HG03097 (cell line): ENCODE data around the gene ITGA2B.
"Not testable (repeated sequence)": the region's sequence is repeated elsewhere in the genome, so short reads cannot be mapped to it uniquely, and the experiment has no call there.

Experiments
- ATAC-seq: cut with Tn5 transposase; IDR thresholded peaks from one replicate; pipeline ENCODE4 v1.9.1; 2021; ENCODE audit not compliant: unreplicated experiment, low FRiP score

Gene ITGA2B

GRCh38 chr17:44394112-44394511, 4.7 kb upstream of the ITGA2B start:
- not testable (repeated sequence) for ATAC-seq

GRCh38 chr17:44390250-44390870, 911 bp upstream of the ITGA2B start:
- ATAC-seq: no peak

GRCh38 chr17:44389723-44390202, 314 bp upstream of the ITGA2B start:
- no peak for ATAC-seq

GRCh38 chr17:44387804-44388203, 1.6 kb downstream of the ITGA2B start:
- no peak for ATAC-seq

GRCh38 chr17:44386182-44386525, 3.3 kb downstream of the ITGA2B start:
- ATAC-seq: no peak

GRCh38 chr17:44385287-44386181, 3.9 kb downstream of the ITGA2B start:
- ATAC-seq: no peak

- no peak for ATAC-seq
Observed at GRCh38 chr17:44384823-44385286, 4.6 kb downstream of the ITGA2B start.

- ATAC-seq: no peak
Observed at GRCh38 chr17:44384281-44384822, 5.1 kb downstream of the ITGA2B start.

- no peak for ATAC-seq
Observed at GRCh38 chr17:44383861-44384260, 5.6 kb downstream of the ITGA2B start.

- no peak for ATAC-seq
Observed at GRCh38 chr17:44383363-44383762, 6.1 kb downstream of the ITGA2B start.

- no peak for ATAC-seq
Observed at GRCh38 chr17:44382917-44383316, 6.5 kb downstream of the ITGA2B start.

- no peak for ATAC-seq
Observed at GRCh38 chr17:44381810-44382305, 7.6 kb downstream of the ITGA2B start.

GRCh38 chr17:44380767-44381166, 8.7 kb downstream of the ITGA2B start:
- ATAC-seq: no peak

GRCh38 chr17:44379887-44380286, 9.6 kb downstream of the ITGA2B start:
- ATAC-seq: no peak

GRCh38 chr17:44378171-44378705, 11.2 kb downstream of the ITGA2B start:
- no peak for ATAC-seq

- no peak for ATAC-seq
Observed at GRCh38 chr17:44376779-44377178, 12.7 kb downstream of the ITGA2B start.

- no peak for ATAC-seq
Observed at GRCh38 chr17:44376124-44376523, 13.3 kb downstream of the ITGA2B start.

- no peak for ATAC-seq
Observed at GRCh38 chr17:44375196-44376017, 14.0 kb downstream of the ITGA2B start.

- ATAC-seq: no peak
Observed at GRCh38 chr17:44374306-44375195, 14.9 kb downstream of the ITGA2B start.
